Muscle of leg (tissue), 11 donors: Measurements from ENCODE around the gene KCTD19. TPM values are rescaled to one million over a fixed set of nuclear protein-coding genes. Genes with fewer than 3 reads are reported as not detected.

Source experiments
- DNase-seq: peaks from one replicate; pipeline ENCODE4 v3.0.0; 2013
- H3K27ac ChIP-seq: one replicate; pipeline ENCODE4 v1.5.1; 2013; ENCODE audit warnings: mild to moderate bottlenecking, low read length, control low read depth
- H3K27me3 ChIP-seq: one replicate; pipeline ENCODE4 v1.6.1; 2013; ENCODE audit warnings: low read length; ENCODE audit not compliant: control insufficient read depth, insufficient read depth
- H3K36me3 ChIP-seq: one replicate; pipeline ENCODE4 v1.6.1; 2013; ENCODE audit warnings: low read length; ENCODE audit not compliant: control insufficient read depth, insufficient read depth
- H3K4me1 ChIP-seq: one replicate; pipeline ENCODE4 v1.6.1; 2013; ENCODE audit warnings: low read length; ENCODE audit not compliant: control insufficient read depth, insufficient read depth
- H3K4me3 ChIP-seq: one replicate; pipeline ENCODE4 v1.5.1; 2013; ENCODE audit warnings: low read length, control low read depth
- H3K9me3 ChIP-seq: replicated peaks from 2 replicates; pipeline ENCODE4 v1.6.1; 2013; ENCODE audit warnings: low read depth, low read length; ENCODE audit not compliant: control insufficient read depth
- WGBS: methylation state at CpG from one replicate; pipeline ENCODE4 v1.1.5; 2013; ENCODE audit warnings: missing lambda C conversion rate; ENCODE audit not compliant: insufficient coverage; 5-methylcytosine and 5-hydroxymethylcytosine counted together
- polyA plus RNA-seq, 8 donors: library from polyadenylated mRNA; unstranded; fragments of 120-200 nt; gene quantifications; one replicate each; pipeline versions ENCODE4 v1.2.1 to v1.2.3, GENCODE V29; 2013; ENCODE audit warnings: inconsistent platforms in 1 of 8, low replicate concordance in 1 of 8; ENCODE audit not compliant: insufficient read length in 8 of 8, insufficient read depth in 1 of 8
- total RNA-seq: library from RNA; stranded (reverse); fragments of 120-200 nt; gene quantifications from one replicate; pipeline ENCODE4 v1.2.4, GENCODE V29; 2013

Gene KCTD19
- total and polyA plus RNA-seq, 9 donors, result 0.04 to 0.44 (median 0.23) TPM

- Histone ChIP-seq H3K27me3 (peaks cover 15% of the 10 kb centered on the region), H3K36me3 (peaks cover 1% of the 10 kb centered on the region), H3K27ac (peak overlapping the region; percentile 94), H3K4me1 (peaks cover 67% of the 10 kb centered on the region), H3K9me3 (no peaks in the 10 kb centered on the region), H3K4me3 (no peak overlapping the region)
- peak; percentile 85 for DNase-seq
- WGBS, result 45% methylated on average over 3 of the region's 5 CpGs
Measured at GRCh38 chr16:67244387-67245185, 82.0 kb downstream of the KCTD19 start.

DNA sequence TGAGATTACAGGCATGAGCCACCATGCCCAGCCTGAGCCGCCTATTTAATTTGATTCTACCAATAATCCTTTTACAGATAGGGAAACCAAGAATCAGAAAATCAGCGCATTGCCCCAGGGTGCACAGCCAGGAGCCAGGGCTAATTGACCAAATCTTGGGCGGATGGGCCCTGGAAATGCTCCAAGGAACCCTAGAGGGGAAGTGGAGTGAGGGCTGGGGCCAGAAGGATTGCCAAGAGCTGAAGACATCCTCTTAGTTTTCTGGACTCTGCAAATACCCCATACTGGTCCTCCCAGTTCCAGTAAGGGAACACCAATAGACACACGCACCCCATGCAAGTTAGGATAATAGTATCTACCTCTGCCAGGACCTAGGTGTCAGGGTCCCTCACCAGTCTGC is 83.1 kb downstream of the KCTD19 start:
- peaks cover 6% of the 10 kb centered on the region for H3K36me3 ChIP-seq
- peak overlapping the region; percentile 94 for H3K27ac ChIP-seq
- no peaks in the 10 kb centered on the region for H3K9me3 ChIP-seq
- DNase-seq, result no peak
- peaks cover 56% of the 10 kb centered on the region for H3K4me1 ChIP-seq
- H3K4me3 ChIP-seq, result no peak overlapping the region
- 100% methylated on average over 1 of the region's 4 CpGs for WGBS
- peaks cover 6% of the 10 kb centered on the region for H3K27me3 ChIP-seq

- Histone ChIP-seq H3K9me3 (no peaks in the 10 kb centered on the region), H3K4me3 (no peak overlapping the region), H3K27me3 (no peaks in the 10 kb centered on the region), H3K27ac (no peak overlapping the region), H3K36me3 (peaks cover 16% of the 10 kb centered on the region), H3K4me1 (peaks cover 46% of the 10 kb centered on the region)
- DNase-seq, result no peak
- WGBS, result 72% methylated on average over 3 of the region's 4 CpGs
Measured at GRCh38 chr16:67242138-67242730, 84.3 kb downstream of the KCTD19 start.

DNA sequence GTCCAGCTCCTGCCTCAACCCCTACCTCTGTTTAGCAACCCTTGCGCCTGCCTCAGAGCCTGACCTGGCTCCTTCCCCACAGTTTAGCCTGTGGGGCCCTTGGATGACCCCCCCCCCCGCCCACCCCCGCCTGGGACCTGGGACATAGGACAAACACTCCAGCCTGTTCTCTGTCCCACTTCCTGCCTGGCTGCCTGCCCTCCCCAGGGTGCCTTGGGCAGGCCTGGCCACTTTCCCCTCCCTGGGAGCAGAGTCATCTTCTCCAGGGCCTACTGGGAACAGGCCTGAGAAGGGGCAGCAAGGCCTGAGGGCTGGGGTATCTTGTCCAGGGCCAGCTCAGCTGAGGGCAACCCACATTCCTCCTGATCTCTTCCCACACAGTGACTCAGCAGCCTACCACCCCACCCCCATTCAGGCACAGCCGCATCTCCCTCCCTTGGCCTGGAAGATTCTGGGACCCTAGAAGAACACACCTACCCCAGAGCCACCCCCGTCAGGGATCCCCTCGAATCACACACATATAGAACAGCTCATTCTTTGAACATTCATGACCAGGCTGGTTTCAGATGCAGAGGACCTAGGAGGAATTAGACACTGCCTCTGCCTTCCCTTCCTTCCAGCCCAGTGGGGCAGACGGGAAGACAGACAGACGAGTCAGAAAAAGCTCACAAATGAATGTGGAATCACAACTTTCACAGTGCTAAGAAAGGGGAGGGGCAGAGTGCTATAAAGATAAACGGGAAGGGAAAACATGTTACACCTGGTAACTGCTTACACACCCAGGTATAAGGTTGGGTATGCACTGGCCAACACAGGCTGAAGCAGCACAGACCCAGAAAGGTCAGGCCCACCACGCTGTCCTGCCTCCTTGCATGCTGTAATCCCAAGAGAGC is 85.3 kb downstream of the KCTD19 start:
- Histone ChIP-seq H3K27me3 (no peaks in the 10 kb centered on the region), H3K9me3 (no peaks in the 10 kb centered on the region), H3K4me3 (no peak overlapping the region), H3K27ac (no peak overlapping the region), H3K4me1 (peaks cover 40% of the 10 kb centered on the region), H3K36me3 (peaks cover 24% of the 10 kb centered on the region)
- WGBS, result 65% methylated on average over 4 of the region's 10 CpGs
- DNase-seq, result no peak

GRCh38 chr16:67240506-67240905 is 86.0 kb downstream of the KCTD19 start:
- WGBS, result no CpG with 5 or more reads among the region's 4 CpGs
- Histone ChIP-seq H3K4me1 (peaks cover 35% of the 10 kb centered on the region), H3K27me3 (no peaks in the 10 kb centered on the region), H3K4me3 (no peak overlapping the region), H3K36me3 (peaks cover 32% of the 10 kb centered on the region), H3K27ac (no peak overlapping the region), H3K9me3 (no peaks in the 10 kb centered on the region)
- DNase-seq, result no peak

Other genes with a start within 250 kb of the KCTD19 start
- gene PHAF1, start 216.8 kb downstream of the KCTD19 start, total RNA-seq, result 12.9 TPM
- 10 to 100 TPM; 16.2 to 22.2 (median 18.1) TPM for gene PHAF1, start 216.8 kb downstream of the KCTD19 start, polyA plus RNA-seq
- gene B3GNT9, start 175.7 kb downstream of the KCTD19 start, total RNA-seq, result 15.6 TPM
- 10 to 100 TPM in 6 of 8 donors, 1 to 10 TPM in 2; 7.7 to 18.8 (median 12.3) TPM for gene B3GNT9, start 175.7 kb downstream of the KCTD19 start, polyA plus RNA-seq
- 4.7 TPM for gene TRADD, start 166.8 kb downstream of the KCTD19 start, total RNA-seq
- 1 to 10 TPM; 3.7 to 4.9 (median 4.2) TPM for gene TRADD, start 166.8 kb downstream of the KCTD19 start, polyA plus RNA-seq
- 2.1 TPM for gene FBXL8, start 166.8 kb downstream of the KCTD19 start, total RNA-seq
- gene FBXL8, start 166.8 kb downstream of the KCTD19 start, polyA plus RNA-seq, result 1 to 10 TPM; 1.2 to 3.1 (median 2.2) TPM
- 3.0 TPM for gene HSF4, start 162.0 kb downstream of the KCTD19 start, total RNA-seq
- gene HSF4, start 162.0 kb downstream of the KCTD19 start, polyA plus RNA-seq, result 1 to 10 TPM; 2.1 to 4.7 (median 3.5) TPM
- gene NOL3, start 156.2 kb downstream of the KCTD19 start, total RNA-seq, result 14.7 TPM
- 10 to 100 TPM; 18.4 to 44.7 (median 25.3) TPM for gene NOL3, start 156.2 kb downstream of the KCTD19 start, polyA plus RNA-seq
- 8.6 TPM for gene MATCAP1, start 142.8 kb downstream of the KCTD19 start, total RNA-seq
- 10 to 100 TPM; 13.3 to 25.9 (median 21.1) TPM for gene MATCAP1, start 142.8 kb downstream of the KCTD19 start, polyA plus RNA-seq
- 7.6 TPM for gene EXOC3L1, start 136.6 kb downstream of the KCTD19 start, total RNA-seq
- gene EXOC3L1, start 136.6 kb downstream of the KCTD19 start, polyA plus RNA-seq, result 10 to 100 TPM in 5 of 8 donors, 1 to 10 TPM in 3; 7.6 to 15.5 (median 11.5) TPM
- 28.1 TPM for gene E2F4, start 134.6 kb downstream of the KCTD19 start, total RNA-seq
- gene E2F4, start 134.6 kb downstream of the KCTD19 start, polyA plus RNA-seq, result 10 to 100 TPM; 41.8 to 51.1 (median 46.7) TPM
- 0.80 TPM for gene ELMO3, start 127.6 kb downstream of the KCTD19 start, total RNA-seq
- gene ELMO3, start 127.6 kb downstream of the KCTD19 start, polyA plus RNA-seq, result 1 to 10 TPM in 6 of 8 donors, under 1 TPM in 2; 0.68 to 3.3 (median 1.4) TPM
- gene TMEM208, start 99.6 kb downstream of the KCTD19 start, total RNA-seq, result 22.3 TPM
- 10 to 100 TPM; 17.5 to 27.1 (median 22.1) TPM for gene TMEM208, start 99.6 kb downstream of the KCTD19 start, polyA plus RNA-seq
- 9.7 TPM for gene FHOD1, start 79.3 kb downstream of the KCTD19 start, total RNA-seq
- 10 to 100 TPM; 14.6 to 31.1 (median 21.8) TPM for gene FHOD1, start 79.3 kb downstream of the KCTD19 start, polyA plus RNA-seq
- 0.40 TPM for gene SLC9A5, start 77.8 kb downstream of the KCTD19 start, total RNA-seq
- 1 to 10 TPM in 5 of 8 donors, under 1 TPM in 3; 0.71 to 1.8 (median 1.1) TPM for gene SLC9A5, start 77.8 kb downstream of the KCTD19 start, polyA plus RNA-seq
- 13.2 TPM for gene PLEKHG4, start 47.2 kb downstream of the KCTD19 start, total RNA-seq
- 10 to 100 TPM in 4 of 8 donors, 1 to 10 TPM in 4; 7.6 to 12.8 (median 10.1) TPM for gene PLEKHG4, start 47.2 kb downstream of the KCTD19 start, polyA plus RNA-seq
- 0.22 TPM for gene LRRC36, start 74 bp upstream of the KCTD19 start, total RNA-seq
- 1 to 10 TPM in 1 of 8 donors, under 1 TPM in 6, not detected in 1; 0.21 to 2.4 (median 0.42) TPM for gene LRRC36, start 74 bp upstream of the KCTD19 start, polyA plus RNA-seq
- 230 TPM for gene TPPP3, start 66.8 kb upstream of the KCTD19 start, total RNA-seq
- gene TPPP3, start 66.8 kb upstream of the KCTD19 start, polyA plus RNA-seq, result 100 to 1,000 TPM; 387 to 805 (median 592) TPM
- 20.4 TPM for gene ZDHHC1, start 89.7 kb upstream of the KCTD19 start, total RNA-seq
- gene ZDHHC1, start 89.7 kb upstream of the KCTD19 start, polyA plus RNA-seq, result 10 to 100 TPM; 19.7 to 42.4 (median 26.0) TPM
- gene HSD11B2, start 104.4 kb upstream of the KCTD19 start, total RNA-seq, result 5.3 TPM
- 10 to 100 TPM in 1 of 8 donors, 1 to 10 TPM in 7; 3.7 to 14.5 (median 7.9) TPM for gene HSD11B2, start 104.4 kb upstream of the KCTD19 start, polyA plus RNA-seq
- 43.5 TPM for gene ATP6V0D1, start 154.4 kb upstream of the KCTD19 start, total RNA-seq
- 10 to 100 TPM; 58.0 to 69.0 (median 67.0) TPM for gene ATP6V0D1, start 154.4 kb upstream of the KCTD19 start, polyA plus RNA-seq
- not detected for gene AGRP, start 156.8 kb upstream of the KCTD19 start, total RNA-seq
- gene AGRP, start 156.8 kb upstream of the KCTD19 start, polyA plus RNA-seq, result not detected
- 20.2 TPM for gene RIPOR1, start 202.1 kb upstream of the KCTD19 start, total RNA-seq
- 10 to 100 TPM; 34.8 to 59.5 (median 50.5) TPM for gene RIPOR1, start 202.1 kb upstream of the KCTD19 start, polyA plus RNA-seq
- gene CTCF, start 235.8 kb upstream of the KCTD19 start, total RNA-seq, result 27.4 TPM
- 10 to 100 TPM; 37.6 to 52.3 (median 42.3) TPM for gene CTCF, start 235.8 kb upstream of the KCTD19 start, polyA plus RNA-seq